AG04449 (cell line): ENCODE measurements around the gene NPAS1.

Source experiments
- CTCF ChIA-PET: fragments of 350-600 bp; formaldehyde crosslinking; extraction: SDS; loops from one replicate; lab custom pipeline; 2021; ENCODE audit warnings: antibody characterized with exemption; lab: Yijun Ruan, JAX
- POLR2A ChIA-PET: fragments of 400-600, 350-600 bp; formaldehyde crosslinking; extraction: SDS; loops from one replicate; lab custom pipeline; 2020; ENCODE audit warnings: antibody characterized with exemption, inconsistent platforms; lab: Yijun Ruan, JAX
- DNase-seq: peaks from one replicate; pipeline ENCODE4 v3.0.0-alpha.2; 2010; ENCODE audit warnings: low read depth, low spot score
- H3K4me3 ChIP-seq: 2 replicates; pipeline ENCODE4 v1.5.1; 2011; ENCODE audit warnings: low read depth, mild to moderate bottlenecking, control low read depth, low read length
- TF ChIP-seq, protein P1 (sequence below): IDR thresholded peaks from one replicate; pipeline ENCODE4 v1.5.1; 2011; ENCODE audit warnings: mild to moderate bottlenecking, moderate library complexity, low read length, control low read depth, inconsistent platforms; ENCODE audit not compliant: insufficient read depth; ENCODE audit errors: missing control alignments

Gene NPAS1

DNA sequence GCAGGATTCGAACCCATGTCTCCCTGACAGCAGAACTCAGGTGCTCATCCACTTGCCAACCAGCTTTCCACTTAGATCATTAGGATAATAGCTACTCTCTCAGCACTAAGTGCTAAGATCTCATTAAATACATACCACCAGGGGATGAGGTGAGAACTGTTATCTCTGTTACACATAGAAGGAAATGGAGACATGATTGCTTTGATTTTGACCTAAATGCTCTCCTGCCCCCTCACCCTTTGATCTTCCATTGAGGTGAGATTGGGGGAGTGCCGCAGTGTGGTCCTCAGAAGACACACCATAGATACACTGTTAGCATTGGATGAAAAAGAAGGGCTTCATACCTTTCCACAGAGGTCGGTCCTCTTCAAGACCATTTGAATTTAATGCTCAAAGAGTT, 38.9 kb upstream of the NPAS1 start:
- no peak for DNase-seq
- ChIA-PET CTCF (interaction anchor here (1.7 to 4.9 kb wide), 4 partner anchors 11 to 196 kb away, joined by 5 to 28 read pairs (median 8); no protein-coding TSS in a partner anchor), POLR2A (no interaction called here)
- no peak overlapping the region for H3K4me3 ChIP-seq
- TF ChIP-seq, protein P1, sequence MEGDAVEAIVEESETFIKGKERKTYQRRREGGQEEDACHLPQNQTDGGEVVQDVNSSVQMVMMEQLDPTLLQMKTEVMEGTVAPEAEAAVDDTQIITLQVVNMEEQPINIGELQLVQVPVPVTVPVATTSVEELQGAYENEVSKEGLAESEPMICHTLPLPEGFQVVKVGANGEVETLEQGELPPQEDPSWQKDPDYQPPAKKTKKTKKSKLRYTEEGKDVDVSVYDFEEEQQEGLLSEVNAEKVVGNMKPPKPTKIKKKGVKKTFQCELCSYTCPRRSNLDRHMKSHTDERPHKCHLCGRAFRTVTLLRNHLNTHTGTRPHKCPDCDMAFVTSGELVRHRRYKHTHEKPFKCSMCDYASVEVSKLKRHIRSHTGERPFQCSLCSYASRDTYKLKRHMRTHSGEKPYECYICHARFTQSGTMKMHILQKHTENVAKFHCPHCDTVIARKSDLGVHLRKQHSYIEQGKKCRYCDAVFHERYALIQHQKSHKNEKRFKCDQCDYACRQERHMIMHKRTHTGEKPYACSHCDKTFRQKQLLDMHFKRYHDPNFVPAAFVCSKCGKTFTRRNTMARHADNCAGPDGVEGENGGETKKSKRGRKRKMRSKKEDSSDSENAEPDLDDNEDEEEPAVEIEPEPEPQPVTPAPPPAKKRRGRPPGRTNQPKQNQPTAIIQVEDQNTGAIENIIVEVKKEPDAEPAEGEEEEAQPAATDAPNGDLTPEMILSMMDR = no peak

DNA sequence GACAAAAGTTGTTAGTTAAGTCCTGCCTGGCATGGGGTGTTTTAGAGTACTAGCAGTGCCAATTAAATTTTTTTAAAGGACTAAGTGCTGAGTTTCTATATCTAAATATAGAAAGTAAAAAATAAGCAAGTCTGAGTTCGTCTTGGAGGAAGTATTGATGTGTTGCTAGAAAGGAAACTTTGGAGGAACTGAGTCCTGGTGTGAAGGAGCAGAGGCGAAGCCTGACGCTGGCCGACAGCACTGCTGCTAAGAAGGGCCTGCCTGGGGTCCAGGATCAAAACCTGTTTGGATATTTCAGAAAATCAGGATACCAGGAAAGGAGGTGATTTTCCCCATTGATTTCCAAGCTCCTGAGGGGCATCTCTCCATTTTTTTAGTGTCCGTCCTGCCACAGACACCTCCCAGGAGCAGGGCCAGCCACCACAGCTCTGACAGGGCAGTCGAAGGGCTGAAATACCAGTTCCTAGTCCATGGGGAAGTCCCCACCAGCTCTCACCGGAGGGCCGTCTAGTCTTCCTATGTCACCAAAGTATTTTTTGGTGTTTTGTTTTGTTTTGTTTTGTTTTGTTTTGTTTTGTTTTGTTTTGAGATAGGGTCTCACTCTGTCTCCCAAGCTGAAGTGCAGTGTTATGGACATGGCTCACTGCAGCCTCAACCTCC, 38.2 kb upstream of the NPAS1 start:
- ChIA-PET CTCF (interaction anchor here (2.6 to 4.9 kb wide), 2 partner anchors 10 to 125 kb away, joined by 12 to 28 read pairs; no protein-coding TSS in a partner anchor), POLR2A (no interaction called here)
- TF ChIP-seq, protein P1 = no peak
- no peak overlapping the region for H3K4me3 ChIP-seq
- DNase-seq = no peak

DNA sequence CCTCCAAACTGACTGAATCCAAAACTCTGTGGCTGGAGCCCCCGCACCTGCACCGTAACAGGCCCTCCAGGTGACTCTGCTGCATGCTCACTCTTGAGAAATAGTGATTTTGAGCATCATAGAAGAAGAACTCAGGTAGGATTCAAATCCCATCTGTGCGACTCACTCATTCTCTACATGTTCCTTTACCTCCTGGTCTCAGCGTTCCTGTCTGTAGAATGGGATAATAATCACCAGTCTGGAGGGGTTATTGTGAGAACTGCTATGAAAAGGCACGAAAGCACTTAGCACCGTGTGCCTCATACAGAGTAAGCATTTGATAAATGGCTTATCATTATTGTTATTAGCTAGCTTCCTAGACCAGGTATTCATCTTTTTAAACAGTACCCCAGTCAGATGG, 36.5 kb upstream of the NPAS1 start:
- POLR2A ChIA-PET = interaction anchor here (0.9 kb wide), 1 partner anchor 123 kb away, joined by 3 read pairs; no protein-coding TSS in a partner anchor
- H3K4me3 ChIP-seq = no peak overlapping the region
- no peak for DNase-seq
- TF ChIP-seq, protein P1 = no peak
- CTCF ChIA-PET = interaction anchor here (1.1 to 4.9 kb wide), 5 partner anchors 8 to 225 kb away, joined by 3 to 28 read pairs (median 4); no protein-coding TSS in a partner anchor

DNA sequence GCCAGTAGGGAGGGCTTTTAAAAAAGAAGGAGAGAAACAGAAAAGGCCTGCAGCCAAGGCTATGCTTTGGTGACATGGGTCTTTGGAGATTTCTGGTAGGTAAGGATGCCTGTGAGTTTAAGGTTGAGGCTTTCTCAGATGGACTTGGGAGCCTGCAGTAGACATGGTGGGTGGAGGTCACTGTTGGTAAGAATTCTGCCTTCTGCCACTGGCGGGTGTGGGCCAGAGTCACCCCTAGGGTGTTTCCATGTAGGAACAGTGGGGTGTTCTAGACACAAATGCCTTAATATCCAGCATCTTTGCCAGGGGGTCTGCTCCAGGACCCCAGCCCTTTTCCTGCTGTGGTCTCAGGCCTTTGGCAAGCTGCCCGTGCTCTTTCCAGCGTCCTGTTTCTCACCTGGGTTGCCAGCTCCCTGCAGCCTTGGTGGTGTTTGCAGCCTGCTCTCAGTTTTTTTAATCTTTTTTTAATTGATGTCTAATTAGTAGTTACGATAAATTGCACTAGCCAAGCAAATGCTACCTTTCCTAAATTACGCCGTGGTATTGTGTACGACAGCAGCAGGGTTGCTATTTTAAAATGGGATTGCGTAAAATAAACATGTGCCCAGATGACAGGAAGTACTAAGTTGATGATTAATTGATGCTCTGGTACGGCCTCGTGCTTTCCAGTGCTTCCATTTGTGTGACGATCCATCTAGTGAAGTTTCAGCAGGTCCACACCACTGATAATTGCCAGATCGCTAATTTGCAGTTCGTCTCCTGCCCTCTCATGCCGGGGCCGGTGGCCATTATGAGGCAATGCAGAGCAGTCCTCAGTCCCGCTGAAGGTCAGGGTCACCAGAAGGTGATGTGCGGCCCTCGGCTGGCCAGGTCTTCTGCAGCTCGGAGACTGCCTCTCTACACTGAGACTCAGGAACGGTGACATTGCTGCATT, 35.3 kb upstream of the NPAS1 start:
- TF ChIP-seq, protein P1 = no peak
- POLR2A ChIA-PET = interaction anchor here (0.6 to 0.9 kb wide), 3 partner anchors 8 to 30 kb away, joined by 3 to 4 read pairs (median 3); no protein-coding TSS in a partner anchor
- no peak for DNase-seq
- H3K4me3 ChIP-seq = no peak overlapping the region
- CTCF ChIA-PET = interaction anchor here (0.7 to 4.6 kb wide), 10 partner anchors 29 to 262 kb away, joined by 3 to 33 read pairs (median 4); no protein-coding TSS in a partner anchor

DNA sequence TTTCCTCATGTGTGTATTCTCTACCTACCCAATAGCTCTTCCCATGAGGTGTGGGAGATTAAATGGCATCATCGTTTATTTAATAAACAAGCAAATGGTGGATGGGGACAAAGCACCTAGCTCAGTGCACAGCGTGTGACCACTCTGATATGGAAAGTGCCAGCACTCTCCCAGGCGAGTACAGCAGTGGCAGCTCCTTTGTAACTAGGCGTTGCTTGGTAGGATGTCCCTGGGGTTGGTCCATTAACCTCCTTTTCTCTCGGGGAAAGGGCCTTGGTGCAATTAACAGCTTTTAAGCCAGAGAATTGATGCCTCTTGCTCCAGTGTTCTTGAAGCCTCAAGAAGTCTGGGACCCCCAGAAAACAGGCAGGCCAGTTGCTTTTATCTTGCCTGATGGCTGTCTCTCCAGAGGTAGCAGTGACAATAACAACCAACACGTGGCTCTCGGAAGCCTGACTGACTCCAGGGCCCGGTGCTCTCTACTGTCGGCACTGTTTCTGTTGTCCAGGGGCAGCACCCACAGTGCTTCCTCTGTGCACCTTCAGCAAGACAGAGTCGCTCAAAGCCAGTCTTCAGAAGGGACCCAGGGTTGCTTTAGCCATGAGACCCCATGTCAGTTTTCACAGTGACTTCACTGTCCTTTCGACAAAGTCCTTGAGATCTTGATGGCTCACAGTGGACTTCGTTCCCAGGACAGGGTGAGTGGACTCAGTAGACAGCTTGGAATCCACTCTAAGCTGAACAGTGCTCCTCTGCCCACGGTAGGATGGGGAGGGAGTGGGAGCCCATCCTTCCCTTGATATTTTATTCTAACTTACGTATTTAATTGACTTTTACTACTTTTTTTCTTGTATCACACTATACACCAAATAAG, 33.9 kb upstream of the NPAS1 start:
- DNase-seq = no peak
- H3K4me3 ChIP-seq = no peak overlapping the region
- CTCF ChIA-PET = interaction anchor here (0.8 to 4.6 kb wide), 11 partner anchors 10 to 227 kb away, joined by 3 to 33 read pairs (median 4); no protein-coding TSS in a partner anchor
- TF ChIP-seq, protein P1 = no peak
- POLR2A ChIA-PET = interaction anchor here (0.5 to 0.9 kb wide), 2 partner anchors 9 to 98 kb away, joined by 4 read pairs; no protein-coding TSS in a partner anchor
